CD4-positive, alpha-beta T cell (primary cell): Measurements from ENCODE around the gene CLSTN2. TPM values are rescaled to one million over a fixed set of nuclear protein-coding genes. Genes with fewer than 3 reads are reported as not detected.

Source experiments
- ATAC-seq: fragments of 200-7000 bp; cut with Tn5 transposase; one replicate; pipeline ENCODE4 v1.10.0; 2022; ENCODE audit warnings: mild to moderate bottlenecking; ENCODE audit not compliant: poor library complexity
- CTCF ChIA-PET: fragments of 350-600 bp; sonication (Branson Sonifier 250); formaldehyde crosslinking; loops from one replicate; lab custom pipeline; 2021; ENCODE audit warnings: antibody characterized with exemption, inconsistent platforms; lab: Charles Lee
- POLR2A ChIA-PET: fragments of 350-600 bp; sonication (Branson Sonifier 250); formaldehyde crosslinking; loops from one replicate; lab custom pipeline; 2021; ENCODE audit warnings: antibody characterized with exemption, inconsistent platforms; lab: Charles Lee
- DNase-seq, 14 experiments: peaks; one replicate each; pipeline ENCODE4 v3.0.0-alpha.2; 2013 to 2020; ENCODE audit warnings: mixed read lengths in 2 of 14
- H3K27ac ChIP-seq, 2 donors: one replicate each; pipeline versions ENCODE4 v1.5.1 to v1.7.0; 2013; ENCODE audit warnings: low read length in 2 of 2, low read depth in 1 of 2, mild to moderate bottlenecking in 1 of 2
- H3K27me3 ChIP-seq, 2 experiments: 1 replicate in 1 of 2; 2 replicates in 1 of 2; pipeline versions ENCODE4 v1.6.1 to v1.7.0; 2013; ENCODE audit warnings: low read length in 2 of 2, control low read depth in 1 of 2, mild to moderate bottlenecking in 1 of 2, moderate library complexity in 1 of 2; ENCODE audit not compliant: insufficient read depth in 2 of 2, control insufficient read depth in 1 of 2
- H3K36me3 ChIP-seq: one replicate; pipeline ENCODE4 v1.6.1; 2013; ENCODE audit warnings: low read length, control low read depth; ENCODE audit not compliant: insufficient read depth
- H3K4me1 ChIP-seq: one replicate; pipeline ENCODE4 v1.6.1; 2013; ENCODE audit warnings: low read length, control low read depth; ENCODE audit not compliant: insufficient read depth
- H3K4me3 ChIP-seq: one replicate; pipeline ENCODE4 v1.5.1; 2013; ENCODE audit warnings: mild to moderate bottlenecking, low read length, moderate library complexity
- H3K9me3 ChIP-seq, 2 experiments: 1 replicate in 1 of 2; 2 replicates in 1 of 2; pipeline versions ENCODE4 v1.6.1 to v1.7.0; 2013; ENCODE audit warnings: low read length in 2 of 2, mild to moderate bottlenecking in 2 of 2, control low read depth in 1 of 2, moderate library complexity in 1 of 2; ENCODE audit not compliant: control insufficient read depth in 1 of 2, insufficient read depth in 1 of 2
- H3K27ac Mint-ChIP-seq: one replicate; pipeline ENCODE4 v1.8.0; 2020; ENCODE audit warnings: mixed read lengths
- H3K27me3 Mint-ChIP-seq: one replicate; pipeline ENCODE4 v1.8.0; 2021; ENCODE audit warnings: mixed read lengths
- H3K36me3 Mint-ChIP-seq: one replicate; pipeline ENCODE4 v1.8.0; 2021; ENCODE audit warnings: low read depth, mixed read lengths
- H3K4me1 Mint-ChIP-seq: one replicate; pipeline ENCODE4 v1.8.0; 2021; ENCODE audit warnings: low read depth, mixed read lengths
- H3K4me3 Mint-ChIP-seq: one replicate; pipeline ENCODE4 v1.8.0; 2020; ENCODE audit warnings: mild to moderate bottlenecking, mixed read lengths
- H3K9me3 Mint-ChIP-seq: one replicate; pipeline ENCODE4 v1.8.0; 2020; ENCODE audit warnings: mixed read lengths
- intact Hi-C, 2 experiments: fragments of 100-400 bp; cut with DNase I in 1 of 2; cut with micrococcal nuclease in 1 of 2; formaldehyde crosslinking; loops; one replicate each; pipeline versions ENCODE4 v1.15.1 to v1.9.0; 2023 to 2025; cut with DNase I, micrococcal nuclease
- total RNA-seq, 174 experiments: library from RNA in 2 of 174; stranded (reverse) in 2 of 174; gene quantifications; one replicate each; pipeline ENCODE4 v1.2.3 and lab custom pipeline; 2021 to 2026
- TF ChIP-seq, protein P1 (sequence below): fragments of 200-600 bp; IDR thresholded peaks from one replicate; pipeline ENCODE4 v1.8.0; 2022; ENCODE audit warnings: antibody characterized with exemption, mild to moderate bottlenecking

CLSTN2 gene
- total RNA-seq, 2 experiments from 2014 or later = not detected

DNA sequence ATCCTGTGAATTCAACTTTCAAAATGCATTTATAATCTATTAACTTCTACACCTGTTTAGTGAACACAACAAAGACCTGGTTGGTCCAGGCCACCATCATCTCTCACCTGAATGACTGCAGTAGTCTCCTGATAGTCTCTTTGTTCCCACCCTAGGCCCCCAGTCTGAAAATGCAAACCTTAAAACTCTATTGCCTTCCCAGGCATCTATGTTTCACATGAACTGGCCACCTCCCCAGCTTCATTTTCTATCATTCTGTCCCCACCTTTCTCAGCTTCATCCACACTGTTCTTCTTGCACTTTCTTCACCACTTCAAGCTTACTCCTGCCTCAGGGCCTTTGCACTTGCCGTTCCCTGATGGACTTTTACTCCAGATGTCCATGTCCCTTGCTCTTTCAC lies 45.0 kb downstream of the CLSTN2 start:
- Histone ChIP-seq H3K4me1 (no peaks in the 10 kb centered on the region), H3K4me3 (no peak overlapping the region), H3K27me3 (no peaks in the 10 kb centered on the region), H3K9me3 (no peaks in the 10 kb centered on the region), H3K36me3 (no peaks in the 10 kb centered on the region), H3K27ac (no peak overlapping the region)
- DNase-seq (no peak), ATAC-seq (no peak)
- TF ChIP-seq, protein P1, sequence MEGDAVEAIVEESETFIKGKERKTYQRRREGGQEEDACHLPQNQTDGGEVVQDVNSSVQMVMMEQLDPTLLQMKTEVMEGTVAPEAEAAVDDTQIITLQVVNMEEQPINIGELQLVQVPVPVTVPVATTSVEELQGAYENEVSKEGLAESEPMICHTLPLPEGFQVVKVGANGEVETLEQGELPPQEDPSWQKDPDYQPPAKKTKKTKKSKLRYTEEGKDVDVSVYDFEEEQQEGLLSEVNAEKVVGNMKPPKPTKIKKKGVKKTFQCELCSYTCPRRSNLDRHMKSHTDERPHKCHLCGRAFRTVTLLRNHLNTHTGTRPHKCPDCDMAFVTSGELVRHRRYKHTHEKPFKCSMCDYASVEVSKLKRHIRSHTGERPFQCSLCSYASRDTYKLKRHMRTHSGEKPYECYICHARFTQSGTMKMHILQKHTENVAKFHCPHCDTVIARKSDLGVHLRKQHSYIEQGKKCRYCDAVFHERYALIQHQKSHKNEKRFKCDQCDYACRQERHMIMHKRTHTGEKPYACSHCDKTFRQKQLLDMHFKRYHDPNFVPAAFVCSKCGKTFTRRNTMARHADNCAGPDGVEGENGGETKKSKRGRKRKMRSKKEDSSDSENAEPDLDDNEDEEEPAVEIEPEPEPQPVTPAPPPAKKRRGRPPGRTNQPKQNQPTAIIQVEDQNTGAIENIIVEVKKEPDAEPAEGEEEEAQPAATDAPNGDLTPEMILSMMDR = no peak
- no peaks in the 10 kb centered on the region for H3K9me3 Mint-ChIP-seq
- no peaks in the 10 kb centered on the region for H3K4me1 Mint-ChIP-seq
- ChIA-PET CTCF (no interaction called here), POLR2A (no interaction called here)
- no peak overlapping the region for H3K4me3 Mint-ChIP-seq
- H3K36me3 Mint-ChIP-seq = no peaks in the 10 kb centered on the region
- no peak overlapping the region for H3K27ac Mint-ChIP-seq
- H3K27me3 Mint-ChIP-seq = no peaks in the 10 kb centered on the region
- intact Hi-C loops = no loop called here

DNA sequence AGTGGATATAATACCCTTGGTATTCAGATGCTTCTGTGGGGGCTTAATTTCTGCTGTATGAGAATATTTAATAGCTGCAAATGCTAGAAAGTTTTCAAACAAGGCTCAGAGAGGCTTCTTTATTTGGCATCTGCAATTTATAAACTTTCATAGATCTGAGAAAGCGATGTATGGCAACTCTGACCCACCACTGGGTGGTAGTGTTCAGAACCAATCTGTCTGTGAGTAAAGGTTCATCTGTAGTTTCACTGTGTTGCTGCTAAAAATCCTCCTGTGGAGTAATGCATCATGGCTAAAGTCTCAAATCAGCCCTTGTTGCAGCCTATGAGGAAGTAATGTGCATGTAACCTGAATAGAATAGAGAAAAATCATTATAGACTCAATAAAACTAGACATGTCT lies 47.4 kb downstream of the CLSTN2 start:
- Histone ChIP-seq H3K36me3 (no peaks in the 10 kb centered on the region), H3K4me3 (no peak overlapping the region), H3K4me1 (no peaks in the 10 kb centered on the region), H3K9me3 (no peaks in the 10 kb centered on the region), H3K27ac (no peak overlapping the region), H3K27me3 (no peaks in the 10 kb centered on the region)
- no peak for DNase-seq
- no peak overlapping the region for H3K27ac Mint-ChIP-seq
- ATAC-seq = no peak
- peaks cover 6% of the 10 kb centered on the region for H3K27me3 Mint-ChIP-seq
- intact Hi-C loops = no loop called here
- POLR2A ChIA-PET = no interaction called here
- no peak overlapping the region for H3K4me3 Mint-ChIP-seq
- CTCF ChIA-PET = no interaction called here
- H3K9me3 Mint-ChIP-seq = no peaks in the 10 kb centered on the region
- TF ChIP-seq, protein P1 = no peak
- no peaks in the 10 kb centered on the region for H3K4me1 Mint-ChIP-seq
- H3K36me3 Mint-ChIP-seq = no peaks in the 10 kb centered on the region

DNA sequence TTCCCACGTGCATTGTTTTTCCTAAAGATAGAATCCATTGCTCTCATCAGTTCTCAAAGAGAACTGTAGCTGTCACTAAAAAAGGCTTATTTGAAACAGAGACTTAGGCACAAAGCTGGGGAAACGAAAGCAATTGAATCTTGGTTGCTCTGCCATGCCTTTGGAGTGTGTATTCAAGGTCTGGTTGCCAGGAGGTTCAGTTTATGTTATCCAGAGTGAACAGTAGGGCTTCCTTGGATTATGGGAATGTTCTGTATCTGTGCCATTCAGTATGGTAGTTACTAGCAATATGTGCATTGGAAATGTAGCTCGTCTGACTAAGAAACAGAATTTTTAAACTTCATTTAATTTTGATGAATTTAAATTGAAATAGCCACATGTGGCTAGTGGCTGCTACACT lies 50.6 kb downstream of the CLSTN2 start:
- no peak overlapping the region for H3K27ac Mint-ChIP-seq
- H3K27me3 Mint-ChIP-seq = peaks cover 6% of the 10 kb centered on the region
- POLR2A ChIA-PET = no interaction called here
- no peaks in the 10 kb centered on the region for H3K36me3 Mint-ChIP-seq
- Histone ChIP-seq H3K36me3 (no peaks in the 10 kb centered on the region), H3K27ac (no peak overlapping the region), H3K9me3 (no peaks in the 10 kb centered on the region), H3K4me1 (no peaks in the 10 kb centered on the region), H3K27me3 (no peaks in the 10 kb centered on the region), H3K4me3 (no peak overlapping the region)
- ATAC-seq (no peak), DNase-seq (no peak)
- CTCF ChIA-PET = no interaction called here
- TF ChIP-seq, protein P1 = no peak
- no peaks in the 10 kb centered on the region for H3K4me1 Mint-ChIP-seq
- intact Hi-C loops = no loop called here
- no peak overlapping the region for H3K4me3 Mint-ChIP-seq
- no peaks in the 10 kb centered on the region for H3K9me3 Mint-ChIP-seq
